ENCODE results near the gene GIT2. TPM values are rescaled to one million over a fixed set of nuclear protein-coding genes. Genes with fewer than 3 reads are reported as not detected.
A peak's percentile ranks its signal among the peaks of the same experiment; 100 is the strongest.

GIT2 gene
- total RNA-seq, 2 experiments from 2014 or later, result 50.2 to 58.2 TPM

GRCh38 chr12:110005319-110005973, 9.3 kb upstream of the GIT2 start:
- peaks cover 20% of the 10 kb centered on the region for H3K36me3 Mint-ChIP-seq (ENCODE audit: low read depth)
- DNase-seq (peak; percentile 45), ATAC-seq (peak; percentile 48)
- ChIA-PET POLR2A (interaction anchor here (1.0 kb wide), 1 partner anchor 105 kb away, joined by 3 read pairs; no protein-coding TSS in a partner anchor), CTCF (interaction anchor here (2.0 kb wide), 1 partner anchor 12 kb away, joined by 6 read pairs; no protein-coding TSS in a partner anchor)
- peaks cover 3% of the 10 kb centered on the region for H3K9me3 Mint-ChIP-seq (ENCODE audit: low read depth)
- H3K27ac Mint-ChIP-seq, result peak overlapping the region; percentile 80
- peaks cover 89% of the 10 kb centered on the region for H3K4me1 Mint-ChIP-seq
- intact Hi-C loops (cut with DNase I, micrococcal nuclease), result loop anchor here in 1 of 2 experiments (5.0 kb wide), 1 partner anchor 33 kb away; no protein-coding TSS in a partner anchor
- H3K4me3 Mint-ChIP-seq, result peak overlapping the region; percentile 49
- H3K27me3 Mint-ChIP-seq, result no peaks in the 10 kb centered on the region

GRCh38 chr12:110004598-110004997, 8.4 kb upstream of the GIT2 start:
- Mint-ChIP-seq H3K27me3 (no peaks in the 10 kb centered on the region), H3K9me3 (ENCODE audit: low read depth) (peaks cover 3% of the 10 kb centered on the region), H3K27ac (peak overlapping the region; percentile 73), H3K4me1 (peaks cover 85% of the 10 kb centered on the region), H3K4me3 (no peak overlapping the region), H3K36me3 (ENCODE audit: low read depth) (peaks cover 22% of the 10 kb centered on the region)
- ATAC-seq, result peak; percentile 80
- POLR2A ChIA-PET, result interaction anchor here (0.8 to 1.2 kb wide), 3 partner anchors 23 to 104 kb away, joined by 3 to 9 read pairs (median 4); no protein-coding TSS in a partner anchor
- CTCF ChIA-PET, result interaction anchor here (0.6 to 2.0 kb wide), 6 partner anchors 8 to 349 kb away, joined by 3 to 6 read pairs (median 3); no protein-coding TSS in a partner anchor
- no peak for DNase-seq
- intact Hi-C loops (cut with DNase I, micrococcal nuclease), result no loop called here

- no peak overlapping the region for H3K4me3 Mint-ChIP-seq
- intact Hi-C loops (cut with DNase I, micrococcal nuclease), result no loop called here
- ATAC-seq (no peak), DNase-seq (no peak)
- no peaks in the 10 kb centered on the region for H3K27me3 Mint-ChIP-seq
- ChIA-PET CTCF (interaction anchor here (0.6 kb wide), 2 partner anchors 10 to 187 kb away, joined by 3 to 4 read pairs; no protein-coding TSS in a partner anchor), POLR2A (no interaction called here)
- H3K36me3 Mint-ChIP-seq (ENCODE audit: low read depth), result peaks cover 15% of the 10 kb centered on the region
- peaks cover 78% of the 10 kb centered on the region for H3K4me1 Mint-ChIP-seq
- H3K27ac Mint-ChIP-seq, result peak overlapping the region; percentile 67
- peaks cover under 1% of the 10 kb centered on the region for H3K9me3 Mint-ChIP-seq (ENCODE audit: low read depth)
These were observed 6.7 kb upstream of the GIT2 start for GRCh38 chr12:110002676-110003515.

- H3K36me3 Mint-ChIP-seq (ENCODE audit: low read depth), result peaks cover 14% of the 10 kb centered on the region
- CTCF ChIA-PET, result interaction anchor here (1.4 kb wide), 1 partner anchor 21 kb away, joined by 3 read pairs; no protein-coding TSS in a partner anchor
- H3K4me1 Mint-ChIP-seq, result peaks cover 79% of the 10 kb centered on the region
- no peak for ATAC-seq
- POLR2A ChIA-PET, result no interaction called here
- DNase-seq, result no peak
- H3K27me3 Mint-ChIP-seq, result no peaks in the 10 kb centered on the region
- H3K27ac Mint-ChIP-seq, result no peak overlapping the region
- intact Hi-C loops (cut with DNase I, micrococcal nuclease), result no loop called here
- H3K9me3 Mint-ChIP-seq (ENCODE audit: low read depth), result no peaks in the 10 kb centered on the region
- H3K4me3 Mint-ChIP-seq, result no peak overlapping the region
These were observed 5.4 kb upstream of the GIT2 start for GRCh38 chr12:110001596-110001995.

DNA sequence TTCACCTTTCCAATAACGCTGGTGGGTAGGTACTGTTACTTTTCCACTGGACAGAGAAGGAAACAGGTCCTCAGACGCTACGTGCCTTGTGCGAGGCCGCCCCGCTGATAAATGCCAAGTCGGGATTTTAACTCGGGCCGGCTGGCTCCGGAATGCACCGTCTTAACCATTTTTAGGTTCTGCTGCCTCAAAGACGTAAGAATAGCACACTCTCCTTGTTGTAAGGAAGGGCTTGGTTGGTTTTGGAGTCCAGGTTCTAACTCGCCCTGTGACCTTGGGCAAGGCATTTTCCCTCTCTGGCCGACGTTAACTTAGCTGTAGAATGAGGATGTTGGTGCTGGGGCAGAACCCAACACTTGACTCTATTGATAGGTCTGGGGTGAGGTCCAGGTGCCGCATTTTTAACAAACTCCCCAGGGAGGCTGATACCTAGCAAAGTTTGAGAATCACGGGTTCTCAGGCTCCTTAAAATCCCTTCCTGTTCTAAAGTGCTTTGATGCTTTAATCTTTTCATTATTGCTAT, 3.9 kb upstream of the GIT2 start:
- DNase-seq (peak; percentile 52), ATAC-seq (no peak)
- peaks cover 68% of the 10 kb centered on the region for H3K4me1 Mint-ChIP-seq
- intact Hi-C loops (cut with DNase I, micrococcal nuclease), result loop anchor here (5.0 kb wide), 3 partner anchors 37 to 582 kb away; partner anchors contain the start of genes ATP2A2 (in 1 of the 2) and PPTC7 (in 1 of the 2)
- no peaks in the 10 kb centered on the region for H3K27me3 Mint-ChIP-seq
- peak overlapping the region; percentile 93 for H3K27ac Mint-ChIP-seq
- H3K9me3 Mint-ChIP-seq (ENCODE audit: low read depth), result no peaks in the 10 kb centered on the region
- H3K36me3 Mint-ChIP-seq (ENCODE audit: low read depth), result peaks cover 11% of the 10 kb centered on the region
- CTCF ChIA-PET, result interaction anchor here (0.8 to 2.8 kb wide), 2 partner anchors 11 to 12 kb away, joined by 3 to 8 read pairs; no protein-coding TSS in a partner anchor
- H3K4me3 Mint-ChIP-seq, result peak overlapping the region; percentile 90
- POLR2A ChIA-PET, result no interaction called here

DNA sequence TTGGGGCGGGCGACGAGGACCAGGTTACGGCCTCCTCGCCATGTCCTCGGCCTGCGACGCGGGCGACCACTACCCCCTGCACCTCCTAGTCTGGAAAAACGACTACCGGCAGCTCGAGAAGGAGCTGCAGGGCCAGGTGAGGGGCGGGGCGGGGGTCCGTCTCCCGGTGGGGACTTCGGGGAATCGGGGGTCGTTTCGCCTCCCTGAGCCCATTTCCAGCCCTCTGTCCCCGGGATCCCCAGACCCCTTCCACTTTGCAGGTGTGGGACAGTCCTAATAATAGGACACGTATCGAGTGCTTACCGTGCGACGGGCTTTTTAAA, 3.4 kb upstream of the GIT2 start:
- DNase-seq (peak; percentile 29), ATAC-seq (no peak)
- H3K27me3 Mint-ChIP-seq, result no peaks in the 10 kb centered on the region
- no peaks in the 10 kb centered on the region for H3K9me3 Mint-ChIP-seq (ENCODE audit: low read depth)
- POLR2A ChIA-PET, result interaction anchor here (0.6 to 0.9 kb wide), 2 partner anchors 27 to 503 kb away, joined by 3 read pairs; partner anchors contain the start of gene RAD9B
- CTCF ChIA-PET, result interaction anchor here (0.6 to 2.8 kb wide), 2 partner anchors 12 to 32 kb away, joined by 3 to 8 read pairs; no protein-coding TSS in a partner anchor
- H3K4me3 Mint-ChIP-seq, result peak overlapping the region; percentile 90
- peaks cover 67% of the 10 kb centered on the region for H3K4me1 Mint-ChIP-seq
- H3K27ac Mint-ChIP-seq, result peak overlapping the region; percentile 93
- intact Hi-C loops (cut with DNase I, micrococcal nuclease), result loop anchor here (5.0 kb wide), 3 partner anchors 38 to 583 kb away; partner anchors contain the start of genes ATP2A2 (in 1 of the 2) and PPTC7 (in 1 of the 2)
- peaks cover 11% of the 10 kb centered on the region for H3K36me3 Mint-ChIP-seq (ENCODE audit: low read depth)

DNA sequence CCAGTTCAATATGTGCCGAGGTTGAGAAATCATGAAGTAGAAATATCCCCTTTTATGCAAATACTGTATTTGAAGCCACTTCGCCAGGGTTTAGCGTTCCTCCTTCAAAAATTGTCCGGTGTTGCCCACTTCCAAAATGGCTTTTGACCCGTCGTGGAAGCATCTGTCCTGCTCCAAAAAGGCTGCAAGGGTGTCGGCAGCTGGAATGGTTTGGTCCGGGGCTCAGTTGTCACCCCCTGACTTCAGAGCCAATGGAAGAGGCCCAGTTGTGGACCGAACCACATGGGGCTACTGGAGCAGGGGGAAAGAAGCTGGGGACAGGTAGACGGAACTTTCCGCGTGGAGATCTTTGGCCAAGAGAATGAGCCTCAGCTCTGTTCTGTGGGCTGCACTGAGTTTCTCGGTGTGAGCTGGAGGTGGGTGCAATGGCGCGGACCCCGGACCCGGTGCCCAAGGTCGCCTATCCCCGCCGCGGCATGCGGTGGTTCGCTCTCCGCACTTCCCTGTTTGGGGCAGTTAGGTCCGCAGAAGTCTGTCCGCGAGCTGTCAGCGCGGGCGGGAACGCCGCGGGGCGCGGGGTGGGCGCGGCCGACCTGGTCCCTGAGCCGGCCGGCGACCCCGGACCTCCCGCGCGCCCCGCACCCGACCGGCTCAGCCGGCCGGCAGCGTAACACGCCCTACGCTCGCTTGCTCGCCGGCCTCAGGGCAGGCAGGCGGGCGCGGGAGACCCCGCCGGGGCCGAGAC, 2.9 kb upstream of the GIT2 start, which contains the start of gene ANKRD13A:
TSS of gene ANKRD13A (plus strand) at position 527 of the 745 bp plus-strand sequence. CDS start 259 bp downstream, outside the sequence.
- H3K36me3 Mint-ChIP-seq (ENCODE audit: low read depth), result peaks cover 11% of the 10 kb centered on the region
- DNase-seq (peak; percentile 92), ATAC-seq (peak; percentile 57)
- peak within 1 kb of the TSS; percentile 90 for H3K4me3 Mint-ChIP-seq
- peaks cover 67% of the 10 kb centered on the region for H3K4me1 Mint-ChIP-seq
- intact Hi-C loops (cut with DNase I, micrococcal nuclease), result loop anchor here (5.0 kb wide), 3 partner anchors 38 to 583 kb away; partner anchors contain the start of genes ATP2A2 (in 1 of the 2) and PPTC7 (in 1 of the 2)
- POLR2A ChIA-PET, result interaction anchor here (0.6 to 0.9 kb wide), 3 partner anchors 27 to 503 kb away, joined by 3 read pairs; partner anchors contain the start of gene RAD9B
- peak within 1 kb of the TSS; percentile 98 for H3K27ac Mint-ChIP-seq
- CTCF ChIA-PET, result interaction anchor here (0.6 to 2.8 kb wide), 3 partner anchors 11 to 31 kb away, joined by 3 to 8 read pairs (median 4); no protein-coding TSS in a partner anchor
- H3K27me3 Mint-ChIP-seq, result no peaks in the 10 kb centered on the region
- H3K9me3 Mint-ChIP-seq (ENCODE audit: low read depth), result no peaks in the 10 kb centered on the region

DNA sequence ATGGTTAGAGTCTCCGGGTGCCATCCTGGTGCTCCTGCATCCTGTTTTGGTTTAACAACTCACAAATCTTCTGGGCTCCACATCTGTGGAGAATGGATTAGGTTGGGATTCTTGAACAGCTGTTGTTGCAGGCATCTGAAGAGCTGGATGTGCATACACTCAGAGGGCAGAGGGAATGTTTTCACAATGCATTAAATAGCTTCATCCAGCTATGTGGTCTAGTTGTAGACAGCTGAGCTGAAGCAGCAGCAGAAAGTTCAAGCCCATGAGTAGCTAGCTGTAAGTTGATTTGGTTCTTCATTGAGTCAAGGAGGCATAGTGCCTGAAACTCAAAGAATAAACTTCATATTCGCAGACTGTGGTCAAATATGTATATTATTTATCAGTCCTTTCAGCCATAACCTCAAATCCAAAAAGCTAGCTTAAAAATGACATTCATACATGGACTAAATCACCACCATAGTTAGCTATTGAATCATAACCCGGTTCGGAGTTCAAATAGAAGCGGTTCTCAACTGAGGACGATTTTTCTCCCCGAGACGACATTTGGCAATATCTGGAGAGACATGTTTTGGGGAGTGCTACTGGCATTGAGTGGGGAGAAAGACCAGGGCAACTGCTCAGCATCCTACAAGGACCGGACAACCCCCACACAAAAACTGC, 2.2 kb upstream of the GIT2 start:
- POLR2A ChIA-PET, result interaction anchor here (0.7 kb wide), 1 partner anchor 58 kb away, joined by 3 read pairs; no protein-coding TSS in a partner anchor
- CTCF ChIA-PET, result interaction anchor here (0.7 to 2.8 kb wide), 3 partner anchors 8 to 22 kb away, joined by 4 to 8 read pairs (median 4); no protein-coding TSS in a partner anchor
- ATAC-seq (no peak), DNase-seq (no peak)
- H3K9me3 Mint-ChIP-seq (ENCODE audit: low read depth), result no peaks in the 10 kb centered on the region
- H3K4me1 Mint-ChIP-seq, result peaks cover 69% of the 10 kb centered on the region
- peaks cover 9% of the 10 kb centered on the region for H3K36me3 Mint-ChIP-seq (ENCODE audit: low read depth)
- H3K27ac Mint-ChIP-seq, result peak overlapping the region; percentile 98
- intact Hi-C loops (cut with DNase I, micrococcal nuclease), result loop anchor here (5.0 kb wide), 3 partner anchors 39 to 584 kb away; partner anchors contain the start of genes ATP2A2 (in 1 of the 2) and PPTC7 (in 1 of the 2)
- no peaks in the 10 kb centered on the region for H3K27me3 Mint-ChIP-seq
- peak overlapping the region; percentile 90 for H3K4me3 Mint-ChIP-seq

DNA sequence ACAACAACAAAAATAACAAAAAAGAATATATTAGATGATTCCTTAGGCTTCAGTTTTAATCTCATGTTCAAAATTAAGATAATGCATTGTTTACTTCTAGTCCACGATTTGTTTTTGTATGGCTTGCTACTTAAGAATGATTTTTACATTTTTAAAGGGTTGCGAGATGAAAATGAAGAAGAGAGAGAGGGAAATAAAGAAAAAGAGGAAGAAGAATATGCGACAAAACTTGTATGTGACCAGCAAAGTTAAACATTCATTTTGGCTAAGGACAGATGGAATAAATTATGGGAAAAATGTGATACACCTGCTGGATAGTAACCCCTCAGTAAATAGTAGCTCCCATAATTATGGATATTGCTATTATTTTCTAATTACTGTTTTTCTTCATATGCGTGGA, 1.2 kb upstream of the GIT2 start:
- Mint-ChIP-seq H3K36me3 (ENCODE audit: low read depth) (peaks cover 3% of the 10 kb centered on the region), H3K9me3 (ENCODE audit: low read depth) (no peaks in the 10 kb centered on the region), H3K4me3 (no peak overlapping the region), H3K27me3 (no peaks in the 10 kb centered on the region), H3K4me1 (peaks cover 70% of the 10 kb centered on the region), H3K27ac (no peak overlapping the region)
- ChIA-PET POLR2A (no interaction called here), CTCF (interaction anchor here (1.2 to 2.8 kb wide), 2 partner anchors 9 to 30 kb away, joined by 3 to 8 read pairs; no protein-coding TSS in a partner anchor)
- intact Hi-C loops (cut with DNase I, micrococcal nuclease), result loop anchor here (2.0 to 5.0 kb wide), 5 partner anchors 40 to 779 kb away; partner anchors contain the start of genes ATP2A2 (in 1 of the 2), PPTC7 (in 1 of the 2), RAD9B (in 1 of the 2) and VPS29 (in 1 of the 2)
- DNase-seq (no peak), ATAC-seq (no peak)
